Upper lobe of left lung (tissue), 6 donors: Measurements from ENCODE around the gene TENT5A. TPM values are rescaled to one million over a fixed set of nuclear protein-coding genes. Genes with fewer than 3 reads are reported as not detected.

Experiments used
- ATAC-seq, 2 donors: fragments of 200-7000 bp; cut with Tn5 transposase; one replicate each; pipeline ENCODE4 v1.9.1; 2022; ENCODE audit warnings: mild to moderate bottlenecking in 2 of 2, moderate library complexity in 2 of 2; ENCODE audit not compliant: low FRiP score in 2 of 2
- DNase-seq, 2 donors: peaks; one replicate each; pipeline ENCODE4 v3.0.0-alpha.2; 2019 to 2020
- H3K27ac ChIP-seq, 4 donors: fragments of 200-600 bp; sonication (generic); one replicate each; pipeline ENCODE4 v1.5.1; 2016 to 2019
- H3K27me3 ChIP-seq, 4 donors: fragments of 200-600 bp; sonication (generic); one replicate each; pipeline ENCODE4 v1.5.1; 2017 to 2019
- H3K36me3 ChIP-seq, 4 donors: fragments of 200-600 bp; sonication (generic); one replicate each; pipeline ENCODE4 v1.5.1; 2016 to 2019
- H3K4me1 ChIP-seq, 4 donors: fragments of 200-600 bp; sonication (generic); one replicate each; pipeline ENCODE4 v1.5.1; 2018 to 2019
- H3K4me3 ChIP-seq, 4 donors: fragments of 200-600 bp; sonication (generic); one replicate each; pipeline ENCODE4 v1.5.1; 2017 to 2019; ENCODE audit warnings: mild to moderate bottlenecking in 2 of 4, moderate library complexity in 1 of 4
- H3K9me3 ChIP-seq, 4 donors: fragments of 200-600 bp; sonication (generic); one replicate each; pipeline ENCODE4 v1.5.1; 2018 to 2019
- EP300 ChIP-seq, 4 donors: sonication (generic); formaldehyde crosslinking; IDR thresholded peaks; one replicate each; pipeline ENCODE4 v1.5.1; 2017; ENCODE audit warnings: antibody characterized with exemption in 4 of 4, control low read depth in 2 of 4
- POLR2A ChIP-seq, 4 donors: fragments of 450-650 bp; IDR thresholded peaks; one replicate each; pipeline ENCODE4 v1.5.1; 2016 to 2017; ENCODE audit warnings: antibody characterized with exemption in 4 of 4, mild to moderate bottlenecking in 2 of 4
- POLR2AphosphoS5 ChIP-seq, 2 donors: sonication (generic); formaldehyde crosslinking; IDR thresholded peaks; one replicate each; pipeline ENCODE4 v1.5.1; 2017; ENCODE audit warnings: antibody characterized with exemption in 2 of 2
- WGBS, 2 donors: methylation state at CpG; one replicate each; pipeline ENCODE4 v1.1.5; 2017 to 2018; 5-methylcytosine and 5-hydroxymethylcytosine counted together
- total RNA-seq, 6 donors: library from RNA; depleted of rRNA in 4 of 6; stranded (reverse); fragments of >200 nt in 4 of 6; gene quantifications; one replicate each; pipeline versions ENCODE4 v1.1.0 to v1.2.1, GENCODE V29; 2016 to 2021
- TF ChIP-seq, protein P1 (sequence below), 6 experiments: fragments of 450-650 bp in 4 of 6; fragments of 200-600 bp in 2 of 6; sonication (generic) in 2 of 6; IDR thresholded peaks; one replicate each; pipeline ENCODE4 v1.5.1; 2016 to 2019; ENCODE audit warnings: antibody characterized with exemption in 6 of 6
- donor health status: DM: no; HTN: no; CAD: no; lungs with moderate emphysema.
- donor health status: DM: no; HTN: yes; CAD: no; lungs with severe emphysema.

Gene TENT5A
- total RNA-seq, 6 donors from 2014 or later = 9.5 to 21.9 (median 18.6) TPM

DNA sequence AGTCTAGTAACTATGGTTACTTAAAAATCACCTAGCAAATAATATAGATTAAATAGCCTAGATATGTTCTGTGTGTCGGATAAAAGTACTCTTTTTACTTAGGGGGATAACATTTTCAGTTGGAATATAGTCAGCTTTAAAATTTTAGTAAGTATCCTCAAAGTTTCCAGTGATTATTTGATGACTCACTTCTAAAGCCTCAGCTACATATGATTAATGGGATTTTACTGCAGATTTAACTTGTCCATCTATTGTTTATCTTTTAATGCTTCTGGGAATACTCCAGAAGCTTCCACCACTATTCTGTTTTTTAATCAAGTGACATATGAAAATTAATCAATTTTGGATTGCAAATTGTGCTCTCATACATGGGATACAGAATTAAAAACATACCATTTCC, 8.7 kb upstream of the TENT5A start:
- Histone ChIP-seq H3K4me3 (no peak overlapping the region), H3K27me3 (no peaks in the 10 kb centered on the region), H3K27ac (no peak overlapping the region), H3K9me3 (no peaks in the 10 kb centered on the region), H3K36me3 (no peaks in the 10 kb centered on the region), H3K4me1 (peaks cover 0 to 3% (median 2%) of the 10 kb centered on the region in 4 donors)
- DNase-seq = no peak
- ATAC-seq = no peak
- WGBS, 2 donors = 74 to 93% methylated on average over 1 of the region's 1 CpG
- TF ChIP-seq EP300 (IDR thresholded peaks at IDR 0.05) (no peak), POLR2A (IDR thresholded peaks at IDR 0.05) (no peak), POLR2AphosphoS5 (IDR thresholded peaks at IDR 0.05) (no peak)
- TF ChIP-seq, protein P1, sequence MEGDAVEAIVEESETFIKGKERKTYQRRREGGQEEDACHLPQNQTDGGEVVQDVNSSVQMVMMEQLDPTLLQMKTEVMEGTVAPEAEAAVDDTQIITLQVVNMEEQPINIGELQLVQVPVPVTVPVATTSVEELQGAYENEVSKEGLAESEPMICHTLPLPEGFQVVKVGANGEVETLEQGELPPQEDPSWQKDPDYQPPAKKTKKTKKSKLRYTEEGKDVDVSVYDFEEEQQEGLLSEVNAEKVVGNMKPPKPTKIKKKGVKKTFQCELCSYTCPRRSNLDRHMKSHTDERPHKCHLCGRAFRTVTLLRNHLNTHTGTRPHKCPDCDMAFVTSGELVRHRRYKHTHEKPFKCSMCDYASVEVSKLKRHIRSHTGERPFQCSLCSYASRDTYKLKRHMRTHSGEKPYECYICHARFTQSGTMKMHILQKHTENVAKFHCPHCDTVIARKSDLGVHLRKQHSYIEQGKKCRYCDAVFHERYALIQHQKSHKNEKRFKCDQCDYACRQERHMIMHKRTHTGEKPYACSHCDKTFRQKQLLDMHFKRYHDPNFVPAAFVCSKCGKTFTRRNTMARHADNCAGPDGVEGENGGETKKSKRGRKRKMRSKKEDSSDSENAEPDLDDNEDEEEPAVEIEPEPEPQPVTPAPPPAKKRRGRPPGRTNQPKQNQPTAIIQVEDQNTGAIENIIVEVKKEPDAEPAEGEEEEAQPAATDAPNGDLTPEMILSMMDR (IDR thresholded peaks at IDR 0.05) = no peak

DNA sequence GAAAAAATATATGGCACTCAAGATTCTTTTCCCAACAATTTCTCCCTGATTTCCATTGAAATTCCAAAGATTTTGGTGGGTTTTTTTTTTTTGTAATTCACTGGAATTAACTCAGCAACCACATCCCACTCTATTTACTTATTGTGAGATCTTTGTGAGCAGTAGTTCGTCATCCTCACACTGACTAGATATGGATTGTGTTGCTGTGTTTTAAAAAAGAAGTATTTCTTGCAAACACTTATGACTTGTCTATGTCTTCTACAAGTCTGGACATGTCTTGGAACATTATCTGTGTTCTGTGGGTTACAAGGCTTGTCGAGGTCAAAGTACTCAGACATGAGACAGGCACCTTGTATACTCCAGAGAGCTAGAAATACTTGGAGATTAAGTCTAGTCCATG, 7.3 kb upstream of the TENT5A start:
- H3K27ac ChIP-seq = no peak overlapping the region
- no peak overlapping the region for H3K4me3 ChIP-seq
- H3K27me3 ChIP-seq = no peaks in the 10 kb centered on the region
- no peaks in the 10 kb centered on the region for H3K36me3 ChIP-seq
- H3K4me1 ChIP-seq = no peaks in the 10 kb centered on the region
- H3K9me3 ChIP-seq = no peaks in the 10 kb centered on the region
- TF ChIP-seq POLR2AphosphoS5 (IDR thresholded peaks at IDR 0.05) = no peak
- no peak for TF ChIP-seq POLR2A (IDR thresholded peaks at IDR 0.05)
- TF ChIP-seq EP300 (IDR thresholded peaks at IDR 0.05) = no peak
- TF ChIP-seq, protein P1 (IDR thresholded peaks at IDR 0.05) = no peak
- 73 to 81% methylated on average over 2 of the region's 2 CpGs for WGBS, 2 donors
- no peak for ATAC-seq
- DNase-seq = no peak

DNA sequence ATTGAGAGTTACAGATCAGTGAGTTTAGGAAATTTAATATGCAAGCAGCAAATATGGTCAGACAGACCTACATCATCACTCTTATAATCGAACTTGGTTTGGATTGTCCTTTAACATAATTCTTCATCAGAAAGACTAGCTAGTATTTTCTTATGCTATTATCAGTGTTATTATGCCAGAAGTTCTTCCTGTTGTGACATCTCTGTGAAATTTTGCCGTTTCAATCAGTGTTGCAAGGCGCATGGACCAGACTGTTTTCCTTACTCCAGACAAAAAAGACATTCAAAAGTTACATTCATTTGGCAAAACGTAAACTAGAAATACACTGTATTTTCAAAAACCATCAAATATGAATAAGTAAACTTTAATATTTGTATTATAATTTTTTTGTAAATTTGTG, 5.7 kb upstream of the TENT5A start:
- DNase-seq (no peak), ATAC-seq (no peak)
- WGBS, 2 donors = 55 to 65% methylated on average over 4 of the region's 4 CpGs
- Histone ChIP-seq H3K9me3 (no peaks in the 10 kb centered on the region), H3K27me3 (no peaks in the 10 kb centered on the region), H3K36me3 (no peaks in the 10 kb centered on the region), H3K4me1 (peaks cover 5 to 9% (median 7%) of the 10 kb centered on the region in 4 donors), H3K27ac (no peak overlapping the region), H3K4me3 (no peak overlapping the region)
- TF ChIP-seq, protein P1 (IDR thresholded peaks at IDR 0.05) = no peak
- TF ChIP-seq EP300 (IDR thresholded peaks at IDR 0.05) = no peak
- no peak for TF ChIP-seq POLR2AphosphoS5 (IDR thresholded peaks at IDR 0.05)
- TF ChIP-seq POLR2A (IDR thresholded peaks at IDR 0.05) = no peak

DNA sequence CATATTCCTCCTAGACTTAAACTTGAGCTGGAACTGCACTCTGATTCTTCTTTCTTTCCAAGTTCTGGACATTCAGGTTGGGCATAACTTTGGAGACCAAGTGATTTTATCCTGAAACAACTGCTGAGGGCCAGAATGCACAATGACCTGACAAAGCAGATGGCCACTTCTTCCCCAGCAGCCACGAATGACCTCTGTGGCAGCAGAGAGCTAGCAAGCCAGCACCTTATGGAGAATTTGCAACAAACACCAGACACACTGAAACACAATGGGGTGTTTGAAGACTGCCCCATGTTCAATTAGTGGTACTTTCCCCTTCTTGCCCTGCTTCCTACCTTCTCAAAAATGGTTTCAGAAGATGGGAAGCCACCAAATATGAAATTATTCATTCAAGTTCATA, 4.2 kb upstream of the TENT5A start:
- TF ChIP-seq EP300 (IDR thresholded peaks at IDR 0.05) = no peak
- no peak for TF ChIP-seq POLR2AphosphoS5 (IDR thresholded peaks at IDR 0.05)
- TF ChIP-seq, protein P1 (IDR thresholded peaks at IDR 0.05) = no peak
- no peak for TF ChIP-seq POLR2A (IDR thresholded peaks at IDR 0.05)
- no peaks in the 10 kb centered on the region for H3K27me3 ChIP-seq
- DNase-seq = no peak
- WGBS, 2 donors = 65 to 82% methylated on average over 1 of the region's 1 CpG
- H3K36me3 ChIP-seq = no peaks in the 10 kb centered on the region
- H3K4me3 ChIP-seq = no peak overlapping the region
- ATAC-seq = no peak
- no peaks in the 10 kb centered on the region for H3K9me3 ChIP-seq
- H3K4me1 ChIP-seq = peaks cover 5 to 9% (median 7%) of the 10 kb centered on the region in 4 donors
- no peak overlapping the region for H3K27ac ChIP-seq

- Histone ChIP-seq H3K27ac (no peak overlapping the region), H3K27me3 (no peaks in the 10 kb centered on the region), H3K4me3 (no peak overlapping the region), H3K4me1 (peaks cover 5 to 14% (median 7%) of the 10 kb centered on the region in 4 donors), H3K36me3 (no peaks in the 10 kb centered on the region), H3K9me3 (no peaks in the 10 kb centered on the region)
- TF ChIP-seq POLR2A (IDR thresholded peaks at IDR 0.05) (no peak), EP300 (IDR thresholded peaks at IDR 0.05) (no peak), POLR2AphosphoS5 (IDR thresholded peaks at IDR 0.05) (no peak)
- TF ChIP-seq, protein P1 (IDR thresholded peaks at IDR 0.05) = no peak
- ATAC-seq (no peak), DNase-seq (no peak)
- WGBS, 2 donors = 66 to 100% methylated on average over 1 to 3 of the region's 3 CpGs
Measured at GRCh38 chr6:81755551-81755950, 3.1 kb upstream of the TENT5A start.
